Stimulated activated CD8-positive, alpha-beta memory T cell treated with anti-CD3 and anti-CD28 coated beads, Interleukin-4, amount 100 ng/mL, for 48 hours (primary cell): ENCODE results near the gene DESI2.
"Not testable (repeated sequence)": the region's sequence is repeated elsewhere in the genome, so short reads cannot be mapped to it uniquely, and the experiment has no call there.

Experiments
- DNase-seq: peaks from one replicate; pipeline ENCODE4 v3.0.0-alpha.2; 2020

Gene DESI2

DNA sequence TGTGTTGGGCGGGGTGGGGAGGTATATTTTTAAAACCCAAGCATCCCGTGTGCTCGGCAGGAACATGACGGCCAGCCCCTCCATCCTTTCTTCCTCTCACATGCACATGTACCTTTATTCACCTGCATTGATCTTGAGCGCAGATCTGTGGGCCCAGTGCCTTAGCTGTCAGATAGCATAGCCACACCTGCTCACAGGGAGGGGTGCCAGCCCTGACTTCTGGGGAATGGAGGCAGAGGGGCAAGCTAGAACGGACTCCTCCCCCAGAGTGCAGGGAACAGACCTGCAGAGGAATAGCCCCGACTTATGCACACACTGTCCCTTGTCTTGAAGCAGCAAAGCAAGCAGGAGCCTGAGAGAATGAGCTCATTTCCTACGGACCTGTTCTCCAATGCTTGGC lies 56.1 kb downstream of the DESI2 start:
- DNase-seq = no peak

DNA sequence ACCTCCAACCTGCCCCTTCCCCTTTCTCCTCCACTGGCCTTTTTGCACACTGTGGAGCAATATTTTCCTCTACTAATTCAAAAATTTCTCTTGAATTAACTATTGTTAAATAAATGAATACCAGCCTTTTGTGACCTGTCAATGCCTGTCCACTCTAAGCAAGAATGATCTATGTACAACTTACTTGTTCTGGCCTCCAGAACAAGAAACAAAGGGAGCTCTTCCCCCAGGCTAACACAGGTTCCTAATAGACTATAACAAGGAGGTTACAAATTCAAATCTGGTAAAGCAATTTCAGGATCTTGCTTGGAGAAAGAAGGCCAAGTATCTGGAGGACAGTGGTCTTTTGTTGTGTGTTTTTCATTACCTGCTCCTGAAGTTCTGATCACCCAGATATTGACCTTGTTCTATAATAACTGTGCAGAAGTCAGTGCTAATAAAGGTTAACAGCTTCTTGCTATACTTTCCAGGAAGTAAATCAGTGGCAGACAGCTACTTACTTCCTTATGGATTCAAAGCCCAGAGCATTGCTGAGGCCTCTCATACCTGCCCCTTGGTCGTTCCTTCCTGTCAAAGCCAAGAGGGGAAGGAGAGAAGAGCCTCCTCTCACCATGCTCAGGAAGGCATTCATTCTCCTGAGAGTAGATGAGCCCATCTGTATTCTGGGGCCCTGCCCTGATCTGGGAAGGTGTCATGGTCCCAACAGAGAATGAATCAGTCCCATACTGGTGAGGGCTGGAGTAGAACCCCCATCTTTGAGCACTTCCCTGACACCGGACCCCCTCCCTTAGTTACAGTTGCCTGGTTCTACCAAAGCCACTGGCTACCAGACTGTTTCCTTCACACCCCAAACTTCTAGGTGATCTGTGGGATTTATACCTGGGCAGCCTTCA lies 56.8 kb downstream of the DESI2 start:
- no peak for DNase-seq

DNA sequence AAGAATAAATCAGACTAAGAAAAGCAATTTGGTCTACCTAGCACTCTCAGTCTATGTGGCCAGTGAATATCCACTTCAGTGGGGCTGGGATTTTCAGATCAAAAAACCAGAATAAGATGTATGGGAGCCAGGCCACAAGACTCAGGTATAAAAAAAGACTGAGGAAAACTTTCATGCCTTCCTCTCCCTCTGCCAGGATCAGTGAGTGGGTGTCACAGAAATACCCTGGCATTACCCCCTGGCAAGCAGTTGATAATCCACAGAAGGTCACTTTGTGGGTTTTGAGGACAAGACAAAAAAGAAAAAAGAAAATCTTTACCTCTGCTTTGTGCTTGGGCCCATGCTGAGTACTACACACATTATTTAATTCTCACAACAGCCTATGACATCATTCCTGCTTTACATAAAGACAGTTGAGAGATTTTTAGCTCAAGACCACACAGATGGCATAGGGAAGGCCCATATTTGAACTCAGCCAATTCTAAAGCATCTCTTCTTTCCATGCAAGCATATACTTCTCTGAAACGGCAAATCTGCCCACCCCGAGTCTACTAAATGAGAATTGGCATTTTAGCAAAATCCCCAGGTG lies 57.6 kb downstream of the DESI2 start:
- DNase-seq = no peak

DNA sequence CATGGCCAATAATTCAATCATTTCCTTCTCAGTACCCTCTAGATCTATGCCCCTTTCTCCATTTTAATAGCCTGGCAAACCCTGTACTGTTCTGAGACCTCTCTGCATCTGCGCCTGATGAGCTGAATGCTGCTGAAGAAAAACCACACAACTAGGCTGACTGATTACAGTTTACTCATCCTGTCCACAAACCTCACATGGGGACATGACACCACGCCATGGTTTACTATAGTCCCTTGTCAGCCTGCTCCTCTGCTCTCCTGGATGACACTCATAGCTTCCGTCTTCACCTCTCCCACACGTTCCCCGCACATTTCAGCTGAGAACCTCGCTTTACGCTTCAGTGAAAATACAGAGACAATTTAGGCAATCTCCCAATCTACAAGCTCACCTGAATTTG lies 59.7 kb downstream of the DESI2 start:
- peak; percentile 48 for DNase-seq

DNA sequence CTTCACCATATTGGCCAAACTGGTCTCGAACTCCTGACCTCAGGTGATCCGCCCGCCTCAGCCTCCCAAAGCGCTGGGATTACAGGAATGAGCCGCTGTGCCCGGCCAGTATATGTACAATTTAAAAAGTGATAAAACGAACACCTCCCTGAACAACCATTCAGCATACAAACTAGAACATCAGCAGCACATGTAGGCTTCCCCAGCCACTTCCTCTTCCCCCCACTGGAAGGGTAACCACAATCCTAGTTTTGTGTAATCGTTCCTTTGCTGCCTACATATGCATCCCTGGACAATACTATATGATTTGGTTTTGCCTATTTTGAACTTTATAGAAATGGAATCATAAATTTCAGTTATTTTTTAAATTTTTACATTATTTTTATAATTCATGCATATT lies 60.4 kb downstream of the DESI2 start:
- DNase-seq = no peak

DNA sequence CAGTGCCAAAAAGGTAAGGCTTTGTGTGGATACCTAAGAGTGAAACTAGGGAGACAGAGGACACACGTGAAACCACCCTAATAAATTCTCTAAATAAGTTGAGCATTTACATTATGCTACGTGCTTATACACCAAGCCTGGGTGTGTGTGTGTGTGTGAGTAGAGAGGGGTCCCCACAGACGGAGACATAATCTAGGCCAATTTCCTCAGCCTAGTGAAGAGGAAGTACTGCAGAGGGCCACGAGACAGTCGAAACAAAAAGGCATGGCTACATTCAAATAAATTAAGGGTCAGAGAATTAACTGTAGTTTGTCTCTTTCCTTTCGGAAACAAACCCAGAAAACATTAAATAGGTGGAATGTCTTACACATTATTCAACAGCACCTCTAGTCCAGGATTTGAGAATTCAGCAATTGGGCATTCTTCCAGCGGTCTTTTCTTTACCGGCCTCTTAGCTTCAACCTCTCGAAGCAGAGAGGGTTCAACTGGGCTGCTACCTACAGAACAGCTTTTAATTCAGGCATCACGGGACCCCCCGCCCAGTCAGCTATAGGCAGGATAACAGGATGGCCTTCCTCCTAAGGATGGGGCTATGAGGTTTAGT lies 75.0 kb downstream of the DESI2 start:
- no peak for DNase-seq

DNA sequence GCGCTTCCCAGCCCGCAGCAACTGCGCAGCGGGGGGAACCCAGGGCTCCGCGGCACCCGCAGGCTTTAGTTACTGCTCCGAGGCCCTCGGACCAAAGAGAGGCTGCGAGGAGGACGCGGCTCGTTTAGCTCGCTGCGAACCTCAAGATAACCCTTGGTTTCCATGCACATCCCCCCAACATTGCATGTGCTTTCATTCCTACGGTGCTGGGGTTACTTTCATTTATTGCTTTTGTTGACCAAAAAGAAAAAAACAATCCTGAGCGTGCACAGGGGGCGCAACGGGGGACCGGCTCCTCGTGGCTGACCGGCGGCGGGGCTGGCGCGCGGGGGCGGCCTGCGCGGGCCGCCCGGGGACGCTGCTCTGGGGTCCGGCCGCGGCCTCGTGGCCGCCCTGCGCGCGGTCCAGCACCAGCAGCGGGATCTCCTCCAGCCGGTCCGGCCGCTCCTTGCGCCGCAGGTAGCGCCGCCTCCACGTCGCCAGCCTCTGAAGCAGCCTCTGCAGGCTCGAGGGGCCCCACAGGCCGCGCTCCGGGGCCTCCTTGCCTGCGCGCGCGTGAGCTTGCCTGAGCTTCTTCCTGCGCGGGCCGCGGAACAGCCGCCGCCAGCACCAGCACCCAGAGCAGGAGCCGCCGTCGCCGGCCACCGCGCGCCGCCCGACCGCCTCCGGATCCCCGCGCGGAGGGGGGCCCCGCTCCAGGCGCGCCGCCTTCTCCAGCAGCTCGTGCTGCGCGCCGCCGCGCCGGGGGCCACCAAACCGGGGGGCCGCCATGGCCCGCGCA lies 77.4 kb downstream of the DESI2 start:
- peak; percentile 43 for DNase-seq

DNA sequence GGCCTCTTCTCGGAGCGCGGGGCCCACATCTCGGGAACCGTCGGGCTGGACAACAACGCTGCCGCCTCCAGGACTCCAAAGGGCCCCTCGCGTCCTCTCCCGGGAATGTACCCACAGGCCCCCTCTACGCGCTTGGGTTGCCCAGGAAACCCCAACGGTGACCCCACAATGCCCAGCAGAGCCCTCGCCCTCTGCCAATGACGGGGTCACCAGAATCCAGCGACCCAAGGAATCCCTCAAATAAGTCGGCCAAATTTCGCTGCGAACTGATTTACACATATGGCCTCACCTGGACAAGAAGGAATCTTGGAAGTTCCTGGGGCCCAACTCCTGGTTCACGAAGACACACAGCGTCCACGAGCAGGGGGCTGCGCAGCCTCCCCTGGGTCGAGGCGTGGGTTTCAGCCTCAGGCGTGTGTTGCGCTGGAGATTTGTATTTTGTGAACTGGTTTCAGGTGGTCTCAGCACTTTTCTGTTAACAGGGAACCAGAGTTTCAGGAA lies 78.1 kb downstream of the DESI2 start:
- no peak for DNase-seq

DNA sequence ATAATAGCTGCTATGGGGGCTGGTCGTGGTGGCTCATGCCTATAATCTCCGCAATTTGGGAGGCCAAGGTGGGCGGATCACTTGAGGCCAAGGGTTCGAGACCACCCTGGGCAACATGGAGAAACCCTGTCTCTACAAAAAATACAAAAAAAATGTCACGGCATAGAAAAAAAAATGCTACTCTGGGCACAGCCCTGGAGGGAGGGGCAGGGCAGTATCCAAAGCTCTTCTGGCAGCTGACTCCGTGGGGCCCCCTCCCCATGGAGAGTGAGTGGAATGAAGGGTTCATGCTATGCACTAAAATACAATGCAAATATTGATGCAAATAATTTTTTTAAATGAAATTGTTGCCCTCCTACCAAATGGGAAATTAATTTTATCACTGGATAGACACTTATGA lies 78.7 kb downstream of the DESI2 start:
- no peak for DNase-seq

DNA sequence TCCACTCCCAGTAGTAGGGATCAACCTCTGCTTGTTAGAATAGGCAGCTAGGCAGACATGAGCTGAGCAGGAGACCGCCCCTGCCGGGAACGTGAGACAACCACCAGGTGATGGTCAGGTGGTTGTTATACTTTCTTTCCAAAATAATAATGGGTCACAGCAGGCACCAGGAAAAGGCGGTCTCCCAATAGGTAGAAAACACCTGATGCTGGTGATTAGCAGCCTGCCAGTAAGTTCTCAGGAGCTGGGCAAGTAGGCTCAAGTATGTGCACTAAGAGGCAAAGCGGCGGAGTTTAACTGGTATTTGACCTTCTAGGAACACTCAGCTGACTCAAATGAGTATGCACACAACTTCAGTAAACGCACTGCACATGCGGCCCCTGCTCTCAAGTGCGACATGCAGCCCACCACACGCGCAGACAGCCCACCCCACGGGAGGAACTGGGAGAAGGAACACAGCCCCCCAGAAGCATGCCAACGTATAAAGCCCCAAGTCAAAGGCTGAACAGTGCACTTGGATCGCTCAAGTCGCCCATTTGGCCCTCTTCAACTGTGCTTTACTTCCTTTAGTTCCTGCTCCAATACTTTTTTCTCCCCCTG lies 80.0 kb downstream of the DESI2 start:
- no peak for DNase-seq

DNA sequence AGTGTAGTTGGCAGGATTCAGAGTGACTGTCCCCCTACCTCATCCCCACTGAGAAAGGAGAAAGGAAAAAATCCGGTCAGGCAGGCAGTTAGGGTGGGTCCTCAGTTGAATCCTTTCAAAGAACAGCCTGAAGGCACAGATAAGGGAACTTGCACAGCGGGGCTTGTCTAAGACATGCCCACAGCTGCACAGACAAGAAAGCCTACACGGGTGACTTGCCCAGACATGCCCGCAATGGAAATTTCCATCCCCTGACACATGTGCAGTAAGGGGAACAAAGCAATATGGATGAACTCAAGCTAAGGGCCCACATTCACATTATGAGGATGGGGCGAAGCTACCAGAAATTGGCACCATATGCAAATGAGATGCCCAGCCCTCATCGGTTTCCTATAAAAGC lies 82.5 kb downstream of the DESI2 start:
- DNase-seq = no peak

DNA sequence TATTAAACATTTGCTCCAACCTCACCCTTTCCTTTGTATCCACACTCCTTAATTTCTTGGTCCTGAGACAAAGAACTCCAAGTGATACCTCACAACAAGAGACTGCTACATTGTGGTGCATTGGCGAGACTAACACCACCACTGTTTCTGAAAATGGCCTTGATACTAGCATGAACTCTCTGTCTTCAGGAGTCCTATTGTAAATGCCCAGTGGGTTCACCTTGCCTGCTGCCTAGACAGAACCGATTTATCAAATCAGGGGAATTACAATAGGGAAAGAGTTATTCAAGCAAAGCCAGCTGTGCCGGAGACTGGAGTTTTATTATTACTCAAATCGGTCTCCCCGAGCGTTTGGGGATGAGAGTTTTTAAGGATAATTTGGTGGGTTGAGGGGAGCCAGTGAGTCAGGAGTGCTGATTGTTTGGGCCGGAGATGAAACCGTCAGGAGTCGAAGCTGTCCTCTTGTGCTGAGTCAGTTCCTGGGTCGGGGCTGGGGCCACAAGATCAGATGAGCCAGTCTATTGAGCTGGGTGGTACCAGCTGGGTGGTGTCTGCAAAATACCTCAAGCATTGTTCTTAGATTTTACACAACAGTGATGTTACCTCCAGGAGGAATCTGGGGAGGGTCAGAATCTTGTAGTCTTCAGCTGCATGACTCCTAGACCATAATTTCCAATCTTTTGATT lies 83.1 kb downstream of the DESI2 start:
- DNase-seq = no peak

DNA sequence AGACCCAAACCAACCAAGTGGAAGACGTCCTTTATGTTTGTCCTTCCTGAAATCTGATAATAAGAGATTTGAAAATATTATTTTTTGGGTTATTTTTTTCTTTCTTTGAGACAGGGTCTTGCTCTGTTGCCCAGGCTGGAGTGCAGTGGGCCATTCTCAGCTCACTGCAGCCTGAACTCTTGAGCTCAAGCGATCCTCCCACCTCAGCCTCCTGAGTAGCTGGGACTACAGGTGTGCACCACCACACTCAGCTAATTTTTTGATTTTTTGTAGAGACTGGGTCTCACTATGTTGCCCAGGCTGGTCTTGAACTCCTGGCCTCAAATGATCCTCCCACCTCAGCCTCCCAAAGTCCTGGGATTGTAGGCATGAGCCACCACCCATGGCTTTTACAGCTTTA lies 86.2 kb downstream of the DESI2 start:
- not testable (repeated sequence) for DNase-seq

DNA sequence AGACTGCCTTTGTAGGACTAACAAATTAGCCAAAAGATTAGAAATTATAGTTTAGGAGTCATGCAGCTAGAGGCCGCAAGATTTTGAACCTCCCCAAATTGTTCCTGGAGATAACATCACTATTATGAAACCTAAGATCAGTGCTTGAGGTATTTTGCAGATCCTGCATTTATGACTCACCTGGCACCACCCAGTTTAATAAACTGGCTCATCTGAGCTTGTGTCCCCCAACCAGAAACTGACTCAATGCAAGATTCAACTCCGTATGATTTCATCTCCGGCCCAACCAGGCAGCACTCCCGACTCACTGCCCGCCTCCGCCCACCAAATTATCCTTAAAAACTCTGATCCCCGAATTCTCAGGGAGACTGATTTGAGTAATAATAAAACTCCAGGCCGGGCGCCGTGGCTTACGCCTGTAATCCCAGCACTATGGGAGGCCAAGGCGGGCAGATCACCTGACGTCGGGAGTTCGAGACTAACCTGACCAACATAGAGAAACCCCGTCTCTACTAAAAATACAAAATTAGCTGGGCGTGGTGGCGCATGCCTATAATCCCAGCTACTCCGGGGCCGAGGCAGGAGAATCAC lies 87.2 kb downstream of the DESI2 start:
- DNase-seq = not testable (repeated sequence)

DNA sequence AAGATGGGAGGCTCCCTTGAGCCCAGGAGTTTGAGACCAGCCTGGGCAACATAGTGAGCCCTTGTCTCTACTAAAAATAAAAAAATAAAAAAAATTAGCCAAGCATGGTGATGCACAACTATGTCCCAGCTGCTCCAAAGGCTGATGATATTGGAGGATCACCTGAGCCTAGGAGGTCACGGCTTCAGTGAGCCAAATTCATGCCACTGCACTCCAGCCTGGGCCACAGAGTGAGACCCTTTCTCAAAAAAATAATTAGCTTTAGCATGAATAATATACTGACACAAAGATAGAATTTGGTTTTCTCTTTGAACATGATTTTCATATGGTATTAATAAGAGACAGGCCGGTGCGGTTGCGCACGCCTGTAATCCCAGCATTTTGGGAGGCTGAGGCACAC lies 88.8 kb downstream of the DESI2 start:
- no peak for DNase-seq

DNA sequence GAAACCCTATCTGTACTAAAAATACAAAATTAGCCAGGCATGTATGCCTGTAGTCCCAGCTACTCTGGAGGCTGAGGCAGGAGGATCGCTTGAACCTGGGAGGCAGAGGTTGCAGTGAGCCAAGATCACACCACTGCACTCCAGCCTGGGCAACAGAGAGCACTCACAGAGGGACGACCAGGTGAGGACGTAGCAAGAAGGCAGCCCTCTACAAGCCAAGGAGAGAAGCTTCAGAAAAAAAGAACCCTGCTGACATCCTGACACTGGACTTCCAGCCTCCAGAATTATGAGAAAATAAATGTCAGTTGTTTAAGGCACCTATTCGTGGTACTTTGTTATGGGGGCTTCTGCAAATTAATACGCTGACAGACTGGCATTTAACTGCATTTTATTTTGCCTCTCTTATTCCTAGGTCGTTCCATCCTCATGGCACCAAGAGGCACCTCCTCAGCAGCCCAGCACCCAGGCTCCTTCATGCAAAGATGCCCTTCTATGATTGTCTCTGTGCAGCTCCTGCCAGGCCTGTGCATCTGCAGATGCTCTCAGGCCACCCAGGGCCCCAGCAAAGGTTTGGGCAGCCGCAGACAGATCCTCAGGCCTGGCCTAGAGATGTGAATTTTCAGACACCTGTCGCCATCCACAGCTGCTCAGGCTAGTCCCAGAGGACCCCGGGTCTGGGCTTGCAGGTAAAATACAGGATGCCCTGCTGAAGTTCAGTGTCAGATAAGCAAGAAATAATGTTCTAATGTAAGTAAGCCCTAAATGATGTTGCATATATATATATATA lies 96.5 kb downstream of the DESI2 start:
- no peak for DNase-seq

DNA sequence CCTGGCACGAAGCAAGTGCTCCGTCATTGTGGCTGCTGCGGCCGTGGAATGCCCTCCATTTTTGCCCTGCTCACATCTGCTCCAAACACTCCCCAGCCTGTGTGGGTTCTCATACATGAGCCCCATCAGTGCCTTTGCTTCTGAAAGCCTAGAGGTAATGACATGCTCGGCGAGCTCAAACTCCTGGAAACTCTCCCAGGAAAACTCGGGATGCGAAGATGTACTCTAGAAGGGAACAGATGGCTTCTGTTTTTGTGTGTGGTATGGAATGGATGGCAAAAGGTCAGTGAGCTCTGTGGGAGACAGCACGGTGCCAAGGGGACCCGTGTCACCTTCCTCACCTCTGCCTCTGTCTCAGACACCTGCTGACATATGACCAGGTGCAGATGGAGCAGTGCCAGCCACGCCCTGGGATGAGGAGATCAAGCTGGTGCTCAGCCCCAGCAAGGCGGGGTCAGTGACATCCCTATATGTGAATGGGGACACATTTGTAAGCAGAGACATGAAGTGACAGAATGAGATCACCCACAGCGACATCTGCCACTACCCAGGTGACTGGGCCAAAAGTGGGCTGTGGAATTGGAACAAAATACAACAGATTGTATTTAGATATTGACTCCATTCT lies 98.5 kb downstream of the DESI2 start:
- no peak for DNase-seq

DNA sequence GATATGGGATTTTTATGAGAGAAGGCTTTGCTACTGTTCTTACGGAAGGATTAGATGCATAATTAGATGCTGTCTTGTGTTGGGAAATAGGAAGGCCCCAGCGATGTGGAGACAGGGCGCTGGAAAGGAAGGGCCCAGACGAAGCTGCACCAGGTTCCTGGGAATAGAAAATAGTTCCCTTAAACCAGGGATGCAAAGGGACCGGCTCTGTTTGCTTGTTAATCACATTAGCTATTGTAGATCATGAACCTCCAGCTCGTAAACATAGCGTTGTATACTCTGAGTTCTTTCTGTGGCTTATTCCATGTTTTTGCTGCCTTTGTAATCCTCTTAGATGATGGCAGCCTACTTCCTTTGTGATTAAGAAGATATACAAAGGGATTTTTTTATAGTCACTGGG lies 102.7 kb downstream of the DESI2 start:
- no peak for DNase-seq

DNA sequence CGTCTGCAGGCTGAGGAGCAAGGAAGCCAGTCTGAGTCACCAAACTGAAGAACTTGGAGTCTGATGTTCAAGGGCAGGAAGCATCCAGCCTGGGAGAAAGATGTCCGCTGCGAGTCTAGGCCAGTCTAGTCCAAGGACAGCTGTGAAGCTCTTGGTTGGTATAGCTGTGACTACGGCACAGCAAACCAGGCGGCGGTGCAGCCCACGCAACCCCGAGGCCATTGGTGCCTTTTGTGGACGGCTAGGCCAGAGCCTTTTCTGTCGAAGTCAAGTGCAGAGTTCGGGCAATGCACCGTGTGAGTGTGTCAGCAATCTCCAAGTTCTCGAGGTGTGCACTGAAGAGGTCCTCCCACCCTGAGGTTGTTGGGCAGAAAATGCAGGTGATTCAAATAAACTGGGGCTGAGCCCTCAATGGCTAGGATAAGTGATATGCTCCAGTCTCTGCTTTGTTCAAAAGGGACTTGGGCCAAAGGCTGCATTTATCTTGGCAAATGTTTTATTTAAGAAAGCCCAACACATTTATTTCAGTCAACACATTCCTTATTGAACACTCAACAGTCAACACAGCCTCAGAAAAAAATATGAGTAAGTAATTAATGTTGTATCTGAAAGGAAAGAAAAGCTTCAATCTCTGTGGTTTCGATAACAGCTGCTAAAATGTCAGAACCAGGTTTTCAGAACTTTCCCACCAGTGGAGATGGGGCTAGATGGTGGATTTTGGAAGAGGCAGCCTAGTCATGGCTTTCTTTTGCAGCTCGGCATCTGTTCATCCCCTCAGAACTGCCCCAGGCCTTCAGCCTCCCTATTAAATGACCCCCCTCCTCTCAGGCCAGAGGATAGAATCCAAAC lies 104.4 kb downstream of the DESI2 start:
- no peak for DNase-seq
